GM18951 (cell line): Measurements from ENCODE around the gene ACP7.
"Not testable (repeated sequence)": the region's sequence is repeated elsewhere in the genome, so short reads cannot be mapped to it uniquely, and the experiment has no call there.

Experiments used
- POLR2A ChIP-seq: IDR thresholded peaks from 4 replicates; pipeline ENCODE4 v1.6.1; 2011; ENCODE audit warnings: mild to moderate bottlenecking; ENCODE audit not compliant: insufficient read length, insufficient read depth; ENCODE audit errors: extremely low read depth
- in situ Hi-C: fragments of 300-500 bp; cut with MboI; formaldehyde crosslinking; loops from one replicate; pipeline ENCODE4 v1.12.0; 2022; ENCODE audit warnings: low sequenced_read_pairs, mixed read lengths, inconsistent platforms; ENCODE audit not compliant: unreplicated experiment

The ACP7 gene

DNA sequence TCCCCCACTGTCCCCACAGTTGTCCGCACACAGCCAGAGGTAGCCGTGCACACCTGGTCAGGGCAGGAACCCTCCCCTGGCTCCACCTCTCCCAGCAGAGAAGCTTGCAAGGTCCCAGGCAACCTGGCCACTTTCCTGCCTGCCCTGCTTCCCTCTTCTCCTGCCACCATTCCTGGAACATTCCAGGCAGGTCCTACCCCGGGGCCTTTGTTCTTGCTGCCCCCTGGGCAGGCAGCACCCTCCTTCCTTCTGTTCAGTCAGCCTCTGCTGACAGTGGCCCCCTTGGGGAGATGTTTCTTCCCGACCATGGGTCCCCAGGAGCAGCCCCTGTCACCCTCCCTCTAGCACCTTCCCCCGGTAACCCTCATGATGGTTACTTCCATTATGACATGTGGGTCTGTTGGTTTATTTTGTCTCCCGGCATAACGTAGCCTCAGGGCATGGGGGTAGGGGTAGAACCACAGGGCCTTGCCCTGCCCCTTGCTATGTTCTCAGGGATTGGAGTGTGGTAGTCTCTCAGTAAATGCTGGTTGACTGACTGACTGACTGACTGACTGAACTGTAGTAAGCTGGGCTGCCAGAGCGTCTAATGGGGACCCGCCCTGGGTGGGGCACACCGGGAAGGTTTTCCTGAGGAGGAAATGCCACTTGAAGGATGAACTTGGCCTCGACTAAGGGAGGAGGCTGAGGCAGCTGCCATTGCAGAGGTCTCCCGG is 52.2 kb downstream of the ACP7 start:
- no peak for TF ChIP-seq POLR2A
- in situ Hi-C loops = no loop called here

DNA sequence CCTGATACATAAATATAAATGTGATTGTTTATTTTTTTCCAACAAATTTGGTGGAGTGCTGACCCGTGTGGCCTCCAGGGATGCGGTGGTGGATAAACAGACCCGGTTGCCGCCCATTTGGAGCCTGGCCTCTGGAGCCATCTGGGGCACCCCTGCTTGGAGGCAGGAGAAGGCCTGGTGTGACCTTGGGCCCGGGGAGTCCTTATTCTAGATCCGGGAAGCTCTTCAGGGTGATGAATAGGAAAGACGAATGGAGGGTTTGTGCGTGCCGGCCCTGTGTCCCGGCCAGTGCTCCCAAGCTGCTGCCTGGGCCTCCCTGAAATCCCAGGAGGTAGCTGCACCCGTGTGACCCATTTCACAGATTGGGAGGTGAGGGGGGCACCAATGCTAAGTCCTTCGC is 53.0 kb downstream of the ACP7 start:
- TF ChIP-seq POLR2A = no peak
- in situ Hi-C loops = no loop called here

DNA sequence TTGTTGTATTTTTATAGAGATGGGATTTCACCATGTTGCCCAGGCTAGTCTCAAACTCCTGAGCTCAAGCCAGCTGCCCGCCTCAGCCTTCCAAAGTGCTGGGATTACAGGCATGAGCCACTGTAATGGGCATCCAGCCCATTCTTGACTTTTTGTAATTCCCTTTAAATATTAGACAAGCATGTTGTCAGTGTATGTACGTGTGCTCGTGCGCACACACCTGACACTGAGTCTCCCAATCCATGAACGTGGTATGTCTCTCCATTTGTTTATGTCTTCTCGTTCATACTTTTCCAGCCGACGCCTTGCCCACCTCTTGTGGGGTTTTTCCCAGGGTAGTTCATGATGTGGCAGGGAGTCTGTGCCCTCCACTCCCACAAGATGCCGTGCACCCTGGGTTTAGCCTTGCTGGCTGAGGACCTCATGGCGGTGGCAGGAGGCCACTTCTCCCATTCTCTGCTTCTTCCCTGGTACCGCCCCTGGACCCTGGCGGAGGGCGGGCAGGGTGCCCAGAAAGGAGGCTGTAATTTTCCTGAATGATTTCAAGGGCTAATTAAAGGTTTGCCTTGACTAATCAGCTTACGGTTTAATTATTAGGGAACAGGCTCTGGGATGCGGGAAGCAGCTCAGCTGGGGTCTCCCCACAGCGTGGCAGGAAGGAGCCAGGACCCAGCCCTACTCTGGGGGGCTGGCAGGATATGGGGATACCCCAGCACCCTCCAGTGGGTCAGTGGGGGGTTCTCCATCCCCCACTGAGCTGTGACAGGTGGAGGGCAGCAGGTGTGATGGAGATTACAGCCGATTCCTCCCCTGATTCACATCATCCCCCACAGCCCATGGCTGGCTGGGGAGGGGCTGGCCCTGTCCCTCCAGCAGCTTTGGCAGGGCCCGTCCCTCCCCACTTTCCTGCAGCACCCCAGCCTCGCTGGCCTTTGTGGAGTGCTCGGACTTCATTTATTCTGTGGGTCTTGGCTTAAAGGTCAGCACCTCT is 54.3 kb downstream of the ACP7 start:
- in situ Hi-C loops = no loop called here
- TF ChIP-seq POLR2A = no peak

DNA sequence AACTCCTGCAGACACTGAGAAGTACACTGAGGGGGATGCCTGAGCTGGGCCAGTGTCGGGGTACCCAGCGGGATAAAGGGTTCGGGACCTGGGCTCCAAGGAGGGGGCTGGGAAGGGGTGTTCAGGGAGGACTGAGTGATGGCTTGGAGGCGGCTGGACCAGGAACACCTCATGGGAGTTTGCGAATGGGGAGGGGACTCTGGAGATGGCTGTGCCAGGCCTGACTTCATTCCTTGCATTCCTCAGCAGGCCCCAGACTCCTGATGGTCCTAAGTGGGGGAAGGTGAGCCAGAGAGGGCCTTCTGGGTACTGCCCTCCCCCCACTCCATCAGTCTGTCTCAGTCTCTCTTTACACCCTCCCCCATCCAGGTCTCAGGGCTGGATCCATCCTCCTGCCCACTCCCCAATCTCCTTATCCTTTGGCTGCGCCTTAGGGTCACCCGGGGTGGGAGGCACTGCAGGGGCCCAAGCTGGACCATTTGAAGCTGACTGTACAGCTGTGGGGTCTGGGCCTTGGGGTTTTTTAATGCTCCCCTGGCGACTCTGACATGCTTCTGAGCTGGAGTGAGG is 55.2 kb downstream of the ACP7 start:
- in situ Hi-C loops = no loop called here
- no peak for TF ChIP-seq POLR2A

DNA sequence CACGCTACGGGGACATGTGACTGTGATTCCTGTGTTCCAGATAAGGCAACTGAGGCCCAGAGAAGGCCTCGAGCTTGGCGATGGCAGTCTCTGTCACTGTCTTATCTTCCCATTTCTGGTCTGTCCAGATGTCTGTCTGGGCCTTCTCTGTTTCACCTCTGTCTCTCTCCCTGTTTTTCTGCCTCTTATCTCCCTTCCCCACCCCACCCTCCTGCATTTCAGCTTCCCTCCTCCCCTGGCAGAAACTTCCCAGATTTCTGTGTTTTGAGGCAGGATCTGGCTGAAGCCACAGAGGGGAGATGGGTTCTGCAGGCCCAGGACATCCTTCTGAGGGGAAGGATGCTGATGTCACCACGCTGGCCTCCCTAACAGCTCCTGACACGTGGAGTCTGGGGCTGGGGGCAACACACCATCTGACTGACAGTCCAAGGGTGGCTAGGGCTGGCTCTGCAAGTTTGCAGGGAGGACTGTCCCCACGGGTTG is 55.8 kb downstream of the ACP7 start:
- in situ Hi-C loops = no loop called here
- no peak for TF ChIP-seq POLR2A

DNA sequence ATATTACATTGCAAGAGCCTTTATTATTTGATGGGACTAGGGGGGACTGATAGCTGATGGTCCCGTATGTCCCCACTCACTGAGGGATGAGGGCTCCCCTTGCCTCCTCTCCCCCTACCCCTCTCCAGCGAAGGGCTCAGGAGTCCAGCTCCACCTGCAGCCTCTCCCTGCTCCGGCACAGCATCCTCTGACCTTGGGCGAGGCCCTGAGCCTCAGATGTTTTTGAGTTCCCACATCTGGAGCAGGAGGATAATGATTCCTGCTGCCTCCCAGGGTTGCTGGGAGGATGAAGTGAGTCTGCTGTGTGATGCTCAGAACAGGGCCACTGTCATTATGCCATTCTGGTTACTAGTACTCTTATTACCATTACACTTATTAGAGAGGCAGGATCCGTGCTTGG is 56.4 kb downstream of the ACP7 start:
- TF ChIP-seq POLR2A = no peak
- in situ Hi-C loops = no loop called here

DNA sequence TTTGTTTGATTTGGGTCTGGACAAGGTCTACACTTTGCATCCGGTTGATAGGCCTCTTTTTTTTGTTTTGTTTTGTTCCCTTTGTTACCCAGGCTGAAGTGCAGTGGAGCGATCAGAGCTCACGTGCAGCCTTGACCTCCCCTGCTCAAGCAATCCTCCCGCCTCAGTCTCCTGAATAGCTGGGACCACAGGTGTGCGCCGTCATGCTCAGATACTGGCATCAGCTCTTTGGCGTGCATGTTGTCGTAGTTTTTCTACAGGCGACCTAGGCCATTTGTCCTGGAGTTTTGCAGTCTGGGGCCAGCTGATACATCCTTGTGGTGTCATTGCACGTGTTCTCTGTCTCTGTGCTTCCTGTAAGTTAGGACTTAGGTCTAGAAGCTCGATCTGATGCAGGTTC is 57.8 kb downstream of the ACP7 start:
- TF ChIP-seq POLR2A = no peak
- in situ Hi-C loops = no loop called here

DNA sequence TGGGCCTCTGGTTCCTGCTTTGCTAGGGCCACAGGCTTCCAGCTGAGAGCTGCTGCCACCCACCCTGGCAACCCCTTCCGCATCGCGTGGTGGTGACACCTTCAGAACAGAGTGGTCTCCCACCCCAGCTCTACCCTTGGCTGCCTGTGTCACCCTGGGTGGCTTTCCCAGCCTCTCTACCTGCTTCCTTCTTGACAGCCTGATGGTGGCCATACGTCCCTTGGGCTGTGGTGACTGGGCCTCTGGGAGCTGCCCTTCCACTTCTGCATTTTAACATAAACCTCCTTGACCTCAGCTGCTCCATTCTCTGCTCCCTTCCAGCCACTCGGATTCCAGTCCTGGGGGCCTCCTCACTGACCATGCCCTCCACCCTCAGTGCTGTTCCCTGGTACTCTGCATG is 58.5 kb downstream of the ACP7 start:
- TF ChIP-seq POLR2A = no peak
- in situ Hi-C loops = no loop called here

DNA sequence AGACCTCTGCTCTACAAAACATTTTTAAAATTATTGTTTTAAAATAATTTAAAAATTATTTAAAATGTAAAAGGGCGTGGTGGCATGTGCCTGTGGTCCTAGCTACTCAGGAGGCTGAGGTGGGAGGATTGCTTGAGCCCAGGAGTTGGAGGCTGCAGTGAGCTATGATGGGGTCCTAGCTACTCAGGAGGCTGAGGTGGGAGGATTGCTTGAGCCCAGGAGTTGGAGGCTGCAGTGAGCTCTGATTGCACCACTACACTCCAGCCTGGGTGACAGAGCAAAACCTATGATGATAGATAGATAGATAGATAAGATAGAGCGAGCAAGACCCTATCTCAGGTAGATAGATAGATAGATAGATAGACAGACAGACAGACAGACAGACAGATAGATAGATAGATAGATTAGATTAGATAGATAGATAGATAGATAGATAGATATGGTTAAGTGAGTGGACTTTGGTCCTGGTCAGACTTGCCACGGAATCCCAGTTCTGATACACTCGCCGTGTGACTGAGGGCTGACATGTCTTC is 59.7 kb downstream of the ACP7 start:
- in situ Hi-C loops = not testable (repeated sequence)

DNA sequence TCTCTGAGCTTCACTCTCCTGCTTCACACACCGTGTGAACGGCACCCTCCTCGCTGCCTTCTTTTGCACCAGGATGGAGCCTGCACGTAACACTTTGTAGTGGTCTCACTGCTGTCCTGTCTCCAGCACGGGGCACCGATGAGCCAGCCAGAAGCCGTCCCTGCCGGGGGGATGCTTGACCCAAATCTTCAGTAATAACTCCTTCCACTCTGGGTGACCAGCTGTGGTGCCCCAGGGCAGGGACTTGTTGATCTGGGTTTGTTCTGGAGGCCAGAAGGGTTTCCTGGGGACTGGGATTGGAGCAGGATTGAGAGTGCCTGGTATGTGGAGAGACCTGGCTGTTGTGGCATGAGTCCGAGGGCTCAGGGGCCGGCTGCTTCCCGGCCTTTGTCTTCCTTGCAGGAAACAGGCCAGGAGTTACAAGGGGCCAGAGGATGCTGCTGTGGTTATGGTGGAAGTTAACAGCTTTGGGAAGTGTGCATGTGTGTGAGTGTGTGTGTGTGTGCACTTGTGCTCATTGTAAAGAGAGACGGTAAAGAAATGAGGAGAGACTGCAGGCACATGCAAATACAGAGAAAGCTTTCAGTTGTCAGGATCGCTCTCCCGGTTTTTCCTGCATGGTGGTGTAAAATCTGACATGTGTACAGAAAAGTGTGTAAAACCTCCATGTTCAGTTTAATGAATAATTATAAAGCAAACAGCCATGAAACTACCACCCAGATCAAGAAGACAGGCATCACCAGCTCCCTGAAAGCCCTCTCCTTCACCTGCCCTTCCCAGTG is 60.3 kb downstream of the ACP7 start:
- in situ Hi-C loops = no loop called here

DNA sequence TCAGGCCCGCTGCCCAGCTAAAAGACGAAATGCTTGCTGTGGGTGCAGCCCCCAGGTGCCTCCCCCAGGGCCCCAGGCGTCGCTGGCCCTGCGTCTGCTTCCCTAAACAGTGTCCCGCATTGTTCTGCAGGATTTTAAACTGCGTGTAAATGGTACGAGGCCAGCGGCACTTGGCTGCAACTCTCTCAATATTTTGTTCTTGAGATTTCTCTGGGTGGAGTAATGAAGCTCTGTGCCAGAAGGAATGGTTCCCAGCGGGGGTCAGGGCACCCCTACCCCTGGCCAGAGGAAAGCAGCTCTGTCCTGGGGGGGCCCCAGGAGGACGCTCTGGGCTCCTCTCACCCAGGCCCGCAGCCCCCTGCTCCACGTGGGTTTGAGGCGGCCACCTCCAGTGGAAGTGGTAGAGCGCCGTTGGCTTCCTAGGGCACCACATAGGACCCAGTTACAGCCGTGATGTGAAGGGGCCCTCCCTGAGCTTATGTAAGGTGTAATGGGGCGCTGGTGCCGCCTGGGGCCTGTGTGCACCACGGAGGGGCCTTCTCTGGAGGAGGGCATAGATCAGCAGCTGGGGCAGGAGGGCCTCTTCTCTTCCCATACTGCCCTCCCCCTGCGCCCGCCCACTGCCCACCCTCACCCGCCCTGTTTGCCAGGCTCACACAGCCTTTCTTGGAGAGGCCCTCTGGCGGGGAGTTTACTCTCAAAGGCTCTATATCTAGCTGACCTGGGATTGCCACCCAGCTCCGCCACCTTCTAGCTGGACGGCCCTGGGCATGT is 61.2 kb downstream of the ACP7 start:
- in situ Hi-C loops = no loop called here

More for the DNA sequence above, 60.3 kb downstream of the ACP7 start:
- TF ChIP-seq POLR2A = no peak

DNA sequence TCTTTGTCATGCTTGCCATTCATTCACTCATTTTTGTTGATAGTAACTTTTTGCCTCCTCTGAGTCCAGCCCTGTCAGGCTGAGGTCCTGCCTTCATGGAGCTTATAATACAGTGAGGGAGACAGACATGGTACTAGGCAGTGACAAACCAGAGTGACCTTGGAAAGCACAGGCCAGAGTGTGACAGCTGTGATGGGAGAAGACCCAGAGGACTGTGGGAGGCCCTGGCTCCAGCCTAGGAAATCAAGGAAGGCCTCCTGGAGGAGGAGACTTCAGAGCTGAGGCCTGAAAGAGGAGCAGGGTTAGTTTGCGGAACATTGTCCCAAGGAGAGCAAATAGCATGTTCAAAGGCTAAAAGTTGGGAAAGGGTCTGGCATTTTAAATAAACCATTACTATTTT is 61.9 kb downstream of the ACP7 start:
- in situ Hi-C loops = no loop called here
- no peak for TF ChIP-seq POLR2A

More for the DNA sequence above, 61.2 kb downstream of the ACP7 start:
- TF ChIP-seq POLR2A = no peak
